GM10266 (cell line): ENCODE measurements around the gene SDHA.

ENCODE experiments used
- DNase-seq: peaks from one replicate; pipeline ENCODE4 v3.0.0; 2012; ENCODE audit errors: extremely low spot score
- CTCF ChIP-seq: IDR thresholded peaks from 2 replicates; pipeline ENCODE4 v1.5.1; 2012; ENCODE audit warnings: mild to moderate bottlenecking, low read depth; ENCODE audit not compliant: control insufficient read depth, insufficient read depth; ENCODE audit errors: missing control alignments

SDHA gene

GRCh38 chr5:186091-187041 is 31.8 kb upstream of the SDHA start:
- no peak for DNase-seq
- TF ChIP-seq CTCF, result no peak

DNA sequence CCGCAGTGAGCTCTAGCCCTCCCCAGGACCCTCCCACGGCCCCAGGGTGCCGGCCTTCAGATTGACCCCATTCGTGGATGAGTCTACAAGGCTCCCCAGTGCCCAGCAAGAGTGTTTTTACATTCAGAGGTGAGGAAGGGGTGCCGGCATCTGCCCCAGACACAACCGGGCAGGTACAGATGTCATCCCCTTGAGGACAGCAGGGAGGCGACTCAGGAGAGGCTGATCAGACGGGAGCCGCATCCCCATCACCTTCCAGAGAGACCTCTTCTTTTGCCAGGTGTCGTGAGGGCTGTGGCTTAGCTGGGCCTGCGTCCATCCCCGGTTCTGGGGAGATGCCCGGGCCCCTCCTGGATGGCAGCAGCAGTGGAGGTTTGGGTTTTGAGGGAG is 31.1 kb upstream of the SDHA start:
- DNase-seq, result no peak
- no peak for TF ChIP-seq CTCF

DNA sequence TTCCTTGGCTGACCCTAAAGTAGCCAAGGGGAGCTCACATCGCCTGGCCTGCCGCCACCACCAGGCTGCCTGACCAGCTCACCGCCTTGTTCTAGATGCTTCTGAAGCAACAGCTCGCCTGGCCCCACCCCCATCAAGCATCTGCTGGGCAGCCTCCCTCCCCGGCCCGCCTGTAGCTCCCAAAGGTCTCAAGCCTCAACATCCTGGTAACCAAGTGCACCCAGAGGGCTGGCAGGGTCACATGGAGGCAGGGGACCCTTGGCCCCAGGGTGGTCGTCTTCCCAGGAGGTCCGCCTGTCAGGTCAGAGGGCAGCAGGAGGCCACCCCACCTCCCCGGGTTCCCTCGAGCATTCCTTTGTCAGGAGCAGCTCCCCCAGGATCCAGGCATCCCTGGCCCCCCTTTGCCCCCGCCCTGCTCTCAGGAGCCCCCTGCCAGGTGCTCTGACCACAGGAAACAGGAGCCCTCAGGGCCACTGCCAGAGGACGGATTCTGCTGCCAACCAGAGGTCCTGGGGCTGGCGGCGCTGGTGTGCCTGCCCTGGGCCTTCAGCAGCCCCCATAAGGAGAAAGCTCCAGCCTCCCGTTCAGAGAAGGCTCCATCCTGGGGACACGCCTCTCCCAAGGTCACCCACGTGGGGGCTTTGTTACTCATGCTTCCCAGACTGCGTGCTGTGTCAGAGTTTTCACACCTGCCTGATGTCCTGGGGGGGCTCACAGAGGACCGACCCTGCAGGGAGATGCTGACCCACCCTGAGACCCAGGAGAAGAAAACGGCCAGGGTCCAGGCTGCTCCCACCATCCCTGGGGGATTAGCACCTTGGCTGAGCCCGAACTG is 30.3 kb upstream of the SDHA start:
- no peak for DNase-seq
- TF ChIP-seq CTCF, result no peak

DNA sequence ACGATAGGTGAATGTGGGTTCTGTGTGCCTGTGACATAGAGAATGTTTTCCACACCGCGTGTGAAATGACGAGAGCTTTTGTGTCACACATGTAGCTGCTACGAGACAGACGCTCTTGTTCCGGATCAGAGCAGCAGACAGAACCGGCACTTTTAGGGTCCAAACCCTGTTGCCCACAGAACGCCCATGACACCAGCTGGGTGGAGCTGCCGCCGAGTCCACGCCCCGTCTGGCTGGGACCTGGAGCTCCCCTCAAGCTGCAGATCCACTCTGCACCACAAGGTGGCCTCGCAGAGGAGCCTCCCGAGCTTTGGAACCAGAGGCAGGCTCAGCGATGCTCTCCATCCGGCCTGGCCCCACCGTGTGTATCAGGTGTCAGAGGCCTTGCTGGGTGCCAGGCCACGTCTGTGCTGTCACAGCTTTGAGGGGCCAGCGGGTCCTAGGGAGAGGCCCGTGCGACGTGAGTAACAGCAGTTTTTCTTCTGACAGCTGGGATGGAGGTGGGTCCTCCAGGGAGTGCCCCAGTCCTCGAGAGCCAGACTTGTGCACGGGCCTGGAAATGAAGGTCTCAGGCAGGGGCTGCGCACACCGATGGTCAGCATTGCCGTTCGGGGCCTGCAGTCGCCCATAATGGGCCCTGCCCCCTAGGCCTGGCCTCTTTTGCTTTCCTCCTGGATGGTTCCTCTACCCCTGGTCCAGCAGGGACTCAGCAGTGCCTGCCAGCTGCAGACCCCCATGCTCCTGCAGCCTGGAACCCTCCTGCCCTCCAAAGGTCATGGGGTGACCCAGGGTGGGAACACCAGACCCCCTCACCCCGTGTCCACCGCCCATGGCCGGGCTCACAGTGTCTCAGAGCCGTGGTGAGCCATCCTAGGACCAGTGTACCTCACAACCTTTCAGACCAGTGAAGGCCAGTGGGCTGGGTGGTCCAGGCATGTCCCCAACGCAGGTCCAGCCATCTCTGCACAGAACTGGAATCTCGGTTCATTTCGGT is 29.3 kb upstream of the SDHA start:
- TF ChIP-seq CTCF, result peak; percentile 91
- DNase-seq, result peak; percentile 96

GRCh38 chr5:189486-189885 is 28.6 kb upstream of the SDHA start:
- TF ChIP-seq CTCF, result no peak
- no peak for DNase-seq

GRCh38 chr5:189976-190365 is 28.1 kb upstream of the SDHA start:
- no peak for TF ChIP-seq CTCF
- no peak for DNase-seq
